ACC112 (cell line): ENCODE data around the gene YES1.

Experiments
- H2AFZ ChIP-seq: fragments of 200-600 bp; sonication (generic); one replicate; pipeline ENCODE4 v1.6.0; 2017; ENCODE audit warnings: antibody characterized with exemption, low read length; ENCODE audit not compliant: unreplicated experiment
- H3K27ac ChIP-seq: fragments of 200-600 bp; sonication (generic); 2 replicates; pipeline ENCODE4 v1.5.1; 2014; ENCODE audit warnings: low read depth, mild to moderate bottlenecking, antibody characterized with exemption, low read length, moderate library complexity
- H3K27me3 ChIP-seq: fragments of 200-600 bp; sonication (generic); 2 replicates; pipeline ENCODE4 v1.6.1; 2014; ENCODE audit warnings: mild to moderate bottlenecking, antibody characterized with exemption, low read length, moderate library complexity, mixed read lengths; ENCODE audit not compliant: insufficient read depth
- H3K36me3 ChIP-seq: fragments of 200-600 bp; sonication (generic); 2 replicates; pipeline ENCODE4 v1.6.1; 2016; ENCODE audit warnings: mild to moderate bottlenecking, antibody characterized with exemption, low read length, moderate library complexity, mixed read lengths; ENCODE audit not compliant: insufficient read depth
- H3K4me1 ChIP-seq: fragments of 200-600 bp; sonication (generic); one replicate; pipeline ENCODE4 v1.6.1; 2016; ENCODE audit warnings: low read length, mixed read lengths; ENCODE audit not compliant: insufficient read depth, unreplicated experiment, control insufficient read depth
- H3K4me3 ChIP-seq: fragments of 200-600 bp; sonication (generic); 2 replicates; pipeline ENCODE4 v1.5.1; 2014; ENCODE audit warnings: mild to moderate bottlenecking, low read depth, low read length
- H3K79me2 ChIP-seq: fragments of 200-600 bp; sonication (generic); one replicate; pipeline ENCODE4 v1.6.0; 2016; ENCODE audit warnings: low read length; ENCODE audit not compliant: control insufficient read depth, unreplicated experiment, insufficient read depth

The YES1 gene

GRCh38 chr18:820591-821165 is 8.6 kb upstream of the YES1 start:
- H3K27me3 ChIP-seq = no peaks in the 10 kb centered on the region
- H3K27ac ChIP-seq = no peak overlapping the region
- no peak overlapping the region for H2AFZ ChIP-seq

GRCh38 chr18:816869-817268 is 4.8 kb upstream of the YES1 start:
- Histone ChIP-seq H3K4me1 (peaks cover 6% of the 10 kb centered on the region), H3K36me3 (no peaks in the 10 kb centered on the region), H3K79me2 (no peaks in the 10 kb centered on the region), H3K27ac (no peak overlapping the region), H2AFZ (no peak overlapping the region), H3K27me3 (no peaks in the 10 kb centered on the region), H3K4me3 (no peak overlapping the region)

More at GRCh38 chr18:820591-821165, 8.6 kb upstream of the YES1 start:
- Histone ChIP-seq H3K4me1 (no peaks in the 10 kb centered on the region), H3K79me2 (no peaks in the 10 kb centered on the region), H3K36me3 (no peaks in the 10 kb centered on the region), H3K4me3 (no peak overlapping the region)

DNA sequence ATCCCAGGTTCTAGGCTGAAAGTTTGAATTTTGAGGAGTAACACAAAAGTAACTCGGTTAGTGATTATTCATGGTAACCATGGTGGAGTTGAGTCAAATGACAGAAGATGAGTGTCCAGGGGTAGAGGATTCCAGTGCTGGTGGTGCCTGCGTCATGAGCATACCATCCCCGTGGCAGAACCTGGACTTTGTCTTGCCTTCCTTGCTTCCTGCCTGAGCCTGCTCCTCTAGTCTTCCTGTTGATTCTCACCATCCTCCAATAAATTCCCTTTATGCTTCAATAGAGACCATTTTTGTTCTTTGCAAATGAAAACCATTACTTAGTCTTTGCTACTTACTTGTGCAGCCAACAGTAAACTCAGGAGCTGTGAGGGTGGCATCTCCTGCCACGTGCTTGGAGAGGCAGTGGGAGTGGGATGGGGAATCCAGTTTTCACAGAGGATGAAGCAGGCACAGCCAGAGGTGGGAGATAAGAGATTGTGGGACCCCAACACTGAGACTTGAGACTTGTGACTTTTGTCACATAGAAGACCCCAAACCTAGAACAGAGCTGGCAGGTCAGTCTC is 4.1 kb upstream of the YES1 start:
- no peak overlapping the region for H3K4me3 ChIP-seq
- peaks cover 6% of the 10 kb centered on the region for H3K4me1 ChIP-seq
- H2AFZ ChIP-seq = no peak overlapping the region
- no peaks in the 10 kb centered on the region for H3K27me3 ChIP-seq
- H3K27ac ChIP-seq = no peak overlapping the region
- H3K79me2 ChIP-seq = peaks cover 7% of the 10 kb centered on the region
- no peaks in the 10 kb centered on the region for H3K36me3 ChIP-seq

DNA sequence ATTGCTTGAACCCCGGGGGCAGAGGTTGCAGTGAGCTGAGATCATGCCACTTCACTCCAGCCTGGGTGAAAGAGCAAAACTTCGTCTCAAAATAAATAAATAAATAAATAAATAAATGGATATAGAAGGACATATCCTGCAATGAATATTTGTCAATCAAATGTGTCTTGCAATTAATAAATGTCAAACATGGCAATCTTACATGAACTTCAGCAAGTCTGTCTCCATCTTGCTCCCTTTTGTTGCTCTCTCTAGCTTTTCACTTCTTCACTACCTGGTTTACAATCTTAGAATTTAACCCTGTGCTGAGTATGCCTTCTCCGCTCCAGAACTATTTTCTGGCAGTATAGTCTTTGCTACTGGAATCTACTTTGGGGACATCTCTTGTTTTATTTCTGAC is 3.3 kb upstream of the YES1 start:
- peaks cover 15% of the 10 kb centered on the region for H3K79me2 ChIP-seq

GRCh38 chr18:814300-815084 is 2.5 kb upstream of the YES1 start:
- peaks cover 16% of the 10 kb centered on the region for H3K4me1 ChIP-seq
- no peak overlapping the region for H2AFZ ChIP-seq
- H3K27ac ChIP-seq = no peak overlapping the region
- H3K27me3 ChIP-seq = no peaks in the 10 kb centered on the region
- no peaks in the 10 kb centered on the region for H3K36me3 ChIP-seq
- H3K4me3 ChIP-seq = no peak overlapping the region
- peaks cover 24% of the 10 kb centered on the region for H3K79me2 ChIP-seq

More for the DNA sequence above, 3.3 kb upstream of the YES1 start:
- no peak overlapping the region for H3K4me3 ChIP-seq
- H2AFZ ChIP-seq = no peak overlapping the region
- no peaks in the 10 kb centered on the region for H3K27me3 ChIP-seq
- no peaks in the 10 kb centered on the region for H3K36me3 ChIP-seq
- no peak overlapping the region for H3K27ac ChIP-seq
- H3K4me1 ChIP-seq = peaks cover 7% of the 10 kb centered on the region

DNA sequence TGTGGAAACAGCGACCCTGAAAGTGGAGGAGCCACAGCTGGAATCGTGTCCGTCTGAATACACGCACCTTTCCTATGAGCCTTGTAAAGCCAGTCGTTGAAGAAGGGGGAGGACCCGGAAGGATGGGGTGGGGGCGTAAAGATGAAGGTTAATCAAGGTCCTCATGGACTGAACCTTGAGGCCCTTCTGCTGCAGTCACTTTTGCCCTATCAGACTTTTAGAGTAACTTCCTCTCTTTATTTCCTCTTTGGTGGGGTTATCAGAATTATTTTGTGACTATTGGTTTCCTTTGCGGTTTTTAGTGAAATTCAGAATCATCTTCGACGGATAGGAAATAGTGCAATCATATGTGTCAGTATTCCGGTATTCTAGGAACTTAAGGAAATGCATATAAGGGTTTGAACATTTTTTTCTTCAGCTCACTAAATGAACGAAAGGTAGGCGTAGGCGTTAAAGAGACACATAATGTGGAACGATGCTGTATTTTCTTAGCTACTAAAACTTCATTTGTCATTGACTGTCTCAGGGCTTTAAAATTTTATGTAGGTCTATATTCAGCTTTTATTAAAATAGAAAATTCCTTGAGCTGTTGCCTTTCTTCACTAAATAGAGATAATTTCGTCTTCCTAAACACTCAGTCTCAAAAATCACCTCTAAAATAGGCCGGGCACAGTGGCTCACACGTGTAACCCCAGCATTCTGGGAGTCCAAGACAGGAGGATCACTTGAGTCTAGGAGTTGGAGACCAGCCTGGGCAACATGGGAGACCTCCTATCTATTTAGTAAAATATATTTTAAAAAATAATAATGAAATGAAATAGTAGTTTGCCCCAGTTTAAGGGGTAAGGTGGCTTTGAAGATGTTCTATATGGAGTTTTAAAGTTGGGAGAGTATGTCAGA is 1.4 kb upstream of the YES1 start:
- H2AFZ ChIP-seq = peak overlapping the region; percentile 94
- peak overlapping the region; percentile 81 for H3K27ac ChIP-seq
- peak overlapping the region; percentile 96 for H3K4me3 ChIP-seq

GRCh38 chr18:812376-813171 is 532 bp upstream of the YES1 start:
- Histone ChIP-seq H3K4me1 (peaks cover 25% of the 10 kb centered on the region), H3K79me2 (peaks cover 43% of the 10 kb centered on the region), H3K36me3 (no peaks in the 10 kb centered on the region), H3K27me3 (no peaks in the 10 kb centered on the region), H3K4me3 (peak overlapping the region; percentile 96), H3K27ac (peak overlapping the region; percentile 81), H2AFZ (peak overlapping the region; percentile 94)

More for the DNA sequence above, 1.4 kb upstream of the YES1 start:
- no peaks in the 10 kb centered on the region for H3K36me3 ChIP-seq
- H3K27me3 ChIP-seq = no peaks in the 10 kb centered on the region
- peaks cover 34% of the 10 kb centered on the region for H3K79me2 ChIP-seq
- H3K4me1 ChIP-seq = peaks cover 20% of the 10 kb centered on the region

- peak overlapping the region; percentile 96 for H3K4me3 ChIP-seq
- H2AFZ ChIP-seq = peak overlapping the region; percentile 61
- peaks cover 54% of the 10 kb centered on the region for H3K79me2 ChIP-seq
- H3K27me3 ChIP-seq = no peaks in the 10 kb centered on the region
- no peaks in the 10 kb centered on the region for H3K36me3 ChIP-seq
- peaks cover 25% of the 10 kb centered on the region for H3K4me1 ChIP-seq
- H3K27ac ChIP-seq = peak overlapping the region; percentile 81
These were observed 705 bp downstream of the YES1 start for GRCh38 chr18:811182-811891.

DNA sequence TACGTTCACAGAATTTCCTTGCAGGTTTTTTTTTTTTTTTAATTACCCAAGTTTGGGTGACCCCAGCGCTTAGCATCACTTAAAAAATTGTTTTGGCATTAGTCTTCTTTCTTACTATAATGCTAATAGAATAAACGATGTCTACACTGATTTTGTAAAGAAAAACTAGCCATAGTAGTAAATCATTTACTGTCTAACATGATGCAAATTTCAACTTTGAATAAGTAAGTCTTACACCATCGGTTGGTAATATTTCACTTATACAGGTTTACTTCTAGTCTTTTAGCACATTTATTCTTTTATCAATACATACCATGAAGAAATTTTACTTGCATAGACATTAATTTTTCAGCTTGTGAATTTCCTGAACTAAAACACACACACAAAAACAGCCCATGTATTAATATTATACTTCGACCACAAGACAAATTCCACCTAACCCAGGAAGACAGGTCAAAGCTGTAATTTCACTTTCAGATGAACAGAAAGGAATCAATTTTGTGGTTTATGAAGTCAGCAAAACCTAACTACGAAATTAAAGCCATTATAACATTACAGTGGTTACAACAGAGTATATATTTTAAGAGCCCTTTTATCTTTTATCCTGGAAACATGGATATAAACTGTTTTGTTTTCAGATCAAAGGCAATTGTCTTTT is 1.9 kb downstream of the YES1 start:
- peak overlapping the region; percentile 96 for H3K4me3 ChIP-seq
- no peaks in the 10 kb centered on the region for H3K27me3 ChIP-seq
- H3K4me1 ChIP-seq = peaks cover 33% of the 10 kb centered on the region
- H3K79me2 ChIP-seq = peaks cover 67% of the 10 kb centered on the region
- no peak overlapping the region for H2AFZ ChIP-seq
- no peaks in the 10 kb centered on the region for H3K36me3 ChIP-seq
- H3K27ac ChIP-seq = no peak overlapping the region
